GM12865 (cell line): ENCODE results near the gene TMEM131L.
"Not testable (repeated sequence)": the region's sequence is repeated elsewhere in the genome, so short reads cannot be mapped to it uniquely, and the experiment has no call there.

Source experiments
- DNase-seq: peaks from one replicate; pipeline ENCODE4 v3.0.0; 2010; ENCODE audit warnings: low read depth
- H3K4me3 ChIP-seq: 2 replicates; pipeline ENCODE4 v1.5.1; 2011; ENCODE audit warnings: mild to moderate bottlenecking, low read depth, low read length, control low read depth
- TF ChIP-seq, protein P1 (sequence below): IDR thresholded peaks from 2 replicates; pipeline ENCODE4 v1.5.1; 2011; ENCODE audit warnings: low read length, control low read depth, low read depth, inconsistent platforms; ENCODE audit not compliant: insufficient read depth; ENCODE audit errors: missing control alignments

Gene TMEM131L

DNA sequence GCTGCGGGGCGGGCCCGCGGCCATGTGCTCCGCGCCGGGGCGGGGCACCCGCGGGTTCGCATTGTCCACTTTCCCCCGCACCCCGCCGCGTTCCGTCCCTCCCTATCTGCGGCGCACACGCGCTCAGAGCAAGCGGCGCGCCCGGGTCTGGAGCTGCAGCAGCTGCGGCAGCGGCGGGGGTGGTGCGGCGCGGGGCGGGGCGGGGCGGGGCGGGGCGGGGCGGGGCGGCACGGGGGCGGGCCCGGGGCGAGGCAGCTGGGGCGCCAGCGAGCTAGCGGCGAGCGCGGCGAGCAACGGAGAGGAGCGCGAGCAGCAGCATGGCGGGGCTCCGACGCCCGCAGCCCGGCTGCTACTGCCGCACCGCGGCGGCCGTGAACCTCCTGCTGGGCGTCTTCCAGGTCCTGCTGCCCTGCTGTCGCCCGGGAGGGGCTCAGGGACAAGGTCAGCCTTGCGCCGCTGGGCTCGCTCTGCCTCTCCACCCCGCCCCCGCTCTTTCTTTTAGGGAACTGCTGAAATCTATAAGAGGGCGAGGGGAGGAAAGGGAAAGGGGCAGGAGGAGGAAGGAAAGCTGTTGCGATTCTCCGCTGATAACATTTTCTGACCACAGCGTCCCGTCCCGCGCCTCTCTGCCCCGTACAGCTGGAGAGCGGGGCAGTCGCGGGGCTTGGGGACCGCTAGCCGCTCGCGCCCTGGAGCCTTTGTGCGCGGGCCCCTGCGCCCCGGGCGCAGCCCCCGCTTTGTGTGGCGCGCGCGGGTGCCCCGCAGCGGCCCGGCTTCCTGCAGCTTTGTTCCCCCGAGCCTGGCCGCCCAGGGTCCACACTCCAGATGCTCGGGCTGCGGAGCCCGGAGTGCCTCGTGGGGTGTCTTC, at the start of gene TMEM131L:
Gene TMEM131L, plus strand, starts transcription at position 280 of the 868 bp plus-strand sequence. Its CDS starts 38 bp downstream, at position 318.
- TF ChIP-seq, protein P1, sequence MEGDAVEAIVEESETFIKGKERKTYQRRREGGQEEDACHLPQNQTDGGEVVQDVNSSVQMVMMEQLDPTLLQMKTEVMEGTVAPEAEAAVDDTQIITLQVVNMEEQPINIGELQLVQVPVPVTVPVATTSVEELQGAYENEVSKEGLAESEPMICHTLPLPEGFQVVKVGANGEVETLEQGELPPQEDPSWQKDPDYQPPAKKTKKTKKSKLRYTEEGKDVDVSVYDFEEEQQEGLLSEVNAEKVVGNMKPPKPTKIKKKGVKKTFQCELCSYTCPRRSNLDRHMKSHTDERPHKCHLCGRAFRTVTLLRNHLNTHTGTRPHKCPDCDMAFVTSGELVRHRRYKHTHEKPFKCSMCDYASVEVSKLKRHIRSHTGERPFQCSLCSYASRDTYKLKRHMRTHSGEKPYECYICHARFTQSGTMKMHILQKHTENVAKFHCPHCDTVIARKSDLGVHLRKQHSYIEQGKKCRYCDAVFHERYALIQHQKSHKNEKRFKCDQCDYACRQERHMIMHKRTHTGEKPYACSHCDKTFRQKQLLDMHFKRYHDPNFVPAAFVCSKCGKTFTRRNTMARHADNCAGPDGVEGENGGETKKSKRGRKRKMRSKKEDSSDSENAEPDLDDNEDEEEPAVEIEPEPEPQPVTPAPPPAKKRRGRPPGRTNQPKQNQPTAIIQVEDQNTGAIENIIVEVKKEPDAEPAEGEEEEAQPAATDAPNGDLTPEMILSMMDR, result no peak
- DNase-seq, result peak; percentile 86
- H3K4me3 ChIP-seq, result peak within 1 kb of the TSS; percentile 86

DNA sequence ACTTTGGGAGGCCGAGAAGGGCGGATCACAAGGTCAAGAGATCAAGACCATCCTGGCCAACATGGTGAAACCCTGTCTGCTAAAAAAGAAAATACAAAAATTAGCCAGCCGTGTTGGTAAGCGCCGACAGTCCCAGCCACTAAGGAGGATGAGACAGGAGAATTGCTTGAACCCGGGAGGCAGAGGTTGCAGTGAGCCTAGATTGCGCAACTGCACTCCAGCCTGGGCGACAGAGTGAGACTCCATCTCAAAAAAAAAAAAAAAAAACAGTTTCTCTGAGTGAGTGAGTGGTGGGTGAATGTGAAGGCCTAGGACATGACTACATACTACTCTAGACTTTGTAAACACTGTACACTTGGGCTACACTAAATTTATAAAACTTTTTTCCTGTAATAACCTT, 49.7 kb upstream of the TMEM131L start:
- not testable (repeated sequence) for H3K4me3 ChIP-seq, DNase-seq

DNA sequence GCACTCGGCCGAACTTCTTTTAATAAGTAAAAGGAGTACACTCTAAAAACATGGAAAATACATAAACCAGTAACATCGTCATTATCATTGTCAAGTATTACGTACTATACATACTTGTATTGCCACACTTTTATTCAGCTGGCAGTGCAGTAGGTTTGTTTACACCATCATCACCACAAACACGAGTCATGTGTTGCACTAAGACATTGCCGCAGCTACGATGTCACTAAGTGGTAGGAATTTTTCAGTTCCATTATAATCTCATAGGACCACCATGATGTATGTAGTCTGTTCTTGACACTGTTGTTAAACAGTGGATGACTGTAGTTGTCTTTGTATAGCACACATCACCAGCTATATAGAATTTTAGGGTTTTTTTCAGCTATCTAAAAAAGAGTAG, 48.0 kb upstream of the TMEM131L start:
- H3K4me3 ChIP-seq, result no peak overlapping the region
- no peak for DNase-seq
- TF ChIP-seq, protein P1, result no peak

GRCh38 chr4:153418558-153418957, 47.6 kb upstream of the TMEM131L start:
- H3K4me3 ChIP-seq, result no peak overlapping the region
- DNase-seq, result no peak
- TF ChIP-seq, protein P1, result no peak

GRCh38 chr4:153419029-153419428, 47.1 kb upstream of the TMEM131L start:
- TF ChIP-seq, protein P1, result no peak
- H3K4me3 ChIP-seq, result no peak overlapping the region
- no peak for DNase-seq

- H3K4me3 ChIP-seq, result no peak overlapping the region
- DNase-seq, result no peak
- TF ChIP-seq, protein P1, result no peak
Measured at GRCh38 chr4:153419673-153420278, 46.4 kb upstream of the TMEM131L start.

DNA sequence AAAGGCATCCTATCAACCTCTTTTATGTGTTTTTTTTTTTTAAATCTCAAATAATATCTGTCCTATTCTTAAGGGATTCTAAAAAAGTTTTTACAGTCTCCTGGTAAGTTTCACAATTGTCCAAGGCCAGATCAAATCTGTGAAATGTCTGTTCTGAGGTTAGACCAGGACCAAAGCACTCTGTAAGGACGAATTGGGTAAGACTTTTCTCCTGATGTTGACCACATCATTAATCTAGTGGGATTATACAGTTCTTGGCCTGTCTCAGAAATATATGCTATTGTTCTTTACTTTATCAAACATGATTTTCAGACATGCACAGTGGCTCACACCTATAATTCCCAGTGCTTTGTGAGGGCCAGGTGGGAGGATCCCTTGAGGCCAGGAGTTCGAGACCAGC, 45.8 kb upstream of the TMEM131L start:
- TF ChIP-seq, protein P1, result no peak
- DNase-seq, result no peak
- no peak overlapping the region for H3K4me3 ChIP-seq
